GM12873 (cell line): ENCODE measurements around the gene SYT8.

Experiments used
- CTCF ChIP-seq: IDR thresholded peaks from 2 replicates; pipeline ENCODE4 v1.5.1; 2012; ENCODE audit warnings: low read depth, mild to moderate bottlenecking, moderate library complexity, low read length, control low read depth; ENCODE audit not compliant: insufficient read depth; ENCODE audit errors: missing control alignments

Gene SYT8

GRCh38 chr11:1870721-1871466 is 36.1 kb downstream of the SYT8 start:
- TF ChIP-seq CTCF = no peak

GRCh38 chr11:1871531-1871930 is 36.7 kb downstream of the SYT8 start:
- TF ChIP-seq CTCF = no peak

- no peak for TF ChIP-seq CTCF
Observed at GRCh38 chr11:1872267-1872985, 37.6 kb downstream of the SYT8 start.

- no peak for TF ChIP-seq CTCF
Observed at GRCh38 chr11:1873048-1873812, 38.4 kb downstream of the SYT8 start.

- TF ChIP-seq CTCF = no peak
Observed at GRCh38 chr11:1875093-1875850, 40.5 kb downstream of the SYT8 start.

GRCh38 chr11:1876361-1877063 is 41.7 kb downstream of the SYT8 start:
- TF ChIP-seq CTCF = peak; percentile 59
